ENCODE data around the gene POU2F3.

DNA sequence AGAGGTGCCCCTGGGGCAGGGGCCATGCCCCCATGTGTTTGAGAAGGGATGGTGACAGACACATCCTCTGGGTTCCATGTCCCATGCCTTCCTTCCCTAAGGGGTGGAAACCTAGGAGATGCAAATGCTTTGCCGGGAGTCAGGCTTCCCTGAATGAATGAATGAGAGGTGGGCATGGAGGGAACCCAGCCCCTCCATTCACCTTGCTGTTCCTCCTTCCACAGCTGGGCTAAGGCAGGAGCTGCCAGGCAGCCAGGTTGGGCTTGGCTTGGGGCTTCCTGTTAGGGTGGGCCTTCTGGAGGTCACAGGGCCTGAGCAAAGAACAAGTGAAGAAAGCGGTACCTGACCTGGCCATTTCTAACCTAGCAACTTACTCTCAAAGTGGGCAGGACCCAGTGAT lies 926 bp downstream of the POU2F3 start:
- TF ChIP-seq, protein P1, sequence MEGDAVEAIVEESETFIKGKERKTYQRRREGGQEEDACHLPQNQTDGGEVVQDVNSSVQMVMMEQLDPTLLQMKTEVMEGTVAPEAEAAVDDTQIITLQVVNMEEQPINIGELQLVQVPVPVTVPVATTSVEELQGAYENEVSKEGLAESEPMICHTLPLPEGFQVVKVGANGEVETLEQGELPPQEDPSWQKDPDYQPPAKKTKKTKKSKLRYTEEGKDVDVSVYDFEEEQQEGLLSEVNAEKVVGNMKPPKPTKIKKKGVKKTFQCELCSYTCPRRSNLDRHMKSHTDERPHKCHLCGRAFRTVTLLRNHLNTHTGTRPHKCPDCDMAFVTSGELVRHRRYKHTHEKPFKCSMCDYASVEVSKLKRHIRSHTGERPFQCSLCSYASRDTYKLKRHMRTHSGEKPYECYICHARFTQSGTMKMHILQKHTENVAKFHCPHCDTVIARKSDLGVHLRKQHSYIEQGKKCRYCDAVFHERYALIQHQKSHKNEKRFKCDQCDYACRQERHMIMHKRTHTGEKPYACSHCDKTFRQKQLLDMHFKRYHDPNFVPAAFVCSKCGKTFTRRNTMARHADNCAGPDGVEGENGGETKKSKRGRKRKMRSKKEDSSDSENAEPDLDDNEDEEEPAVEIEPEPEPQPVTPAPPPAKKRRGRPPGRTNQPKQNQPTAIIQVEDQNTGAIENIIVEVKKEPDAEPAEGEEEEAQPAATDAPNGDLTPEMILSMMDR (IDR thresholded peaks at IDR 0.05; ENCODE audit: low read depth, low read length) = no peak
- no peak for TF ChIP-seq EZH2phosphoT487 (IDR thresholded peaks at IDR 0.05; ENCODE audit: low read depth)
